Vagina (tissue), 2 donors: Measurements from ENCODE around the gene TSPYL6. TPM values are rescaled to one million over a fixed set of nuclear protein-coding genes. Genes with fewer than 3 reads are reported as not detected.

Source experiments
- DNase-seq, 2 donors: peaks; one replicate each; pipeline ENCODE4 v3.0.0-alpha.2; 2017; ENCODE audit errors: extremely low spot score in 2 of 2
- H3K27ac ChIP-seq: fragments of 200-600 bp; sonication (generic); one replicate; pipeline ENCODE4 v1.5.1; 2019
- H3K27me3 ChIP-seq: fragments of 200-600 bp; sonication (generic); one replicate; pipeline ENCODE4 v1.5.1; 2019
- H3K36me3 ChIP-seq, 2 donors: fragments of 200-600 bp; sonication (generic); one replicate each; pipeline ENCODE4 v1.5.1; 2017 to 2019
- H3K4me1 ChIP-seq: fragments of 200-600 bp; sonication (generic); one replicate; pipeline ENCODE4 v1.5.1; 2019
- H3K4me3 ChIP-seq, 2 donors: fragments of 200-600 bp; sonication (generic); 1 replicate in 1 of 2; 2 replicates in 1 of 2; pipeline ENCODE4 v1.5.1; 2016 to 2019
- H3K9me3 ChIP-seq: fragments of 200-600 bp; sonication (generic); one replicate; pipeline ENCODE4 v1.5.1; 2019
- CTCF ChIP-seq, 3 experiments: fragments of 450-650 bp in 2 of 3; fragments of 200-600 bp in 1 of 3; sonication (generic) in 1 of 3; IDR thresholded peaks; one replicate each; pipeline ENCODE4 v1.5.1; 2017 to 2019; ENCODE audit warnings: antibody characterized with exemption in 3 of 3, mild to moderate bottlenecking in 2 of 3, moderate library complexity in 2 of 3
- POLR2A ChIP-seq, 2 donors: fragments of 450-650 bp; IDR thresholded peaks; one replicate each; pipeline ENCODE4 v1.6.1; 2017; ENCODE audit warnings: antibody characterized with exemption in 2 of 2, mild to moderate bottlenecking in 2 of 2, moderate library complexity in 2 of 2
- POLR2AphosphoS5 ChIP-seq, 2 donors: sonication (generic); formaldehyde crosslinking; IDR thresholded peaks; one replicate each; pipeline ENCODE4 v1.9.0; 2017; ENCODE audit warnings: antibody characterized with exemption in 2 of 2, mild to moderate bottlenecking in 2 of 2, low read depth in 1 of 2; ENCODE audit not compliant: insufficient read depth in 1 of 2
- intact Hi-C: fragments of 100-400 bp; cut with DNase I; formaldehyde crosslinking; loops from one replicate; pipeline ENCODE4 v1.15.1; 2023
- total RNA-seq: library from RNA; depleted of rRNA; stranded (reverse); fragments of >200 nt; gene quantifications from one replicate; pipeline ENCODE4 v1.2.3, GENCODE V29; 2016

TSPYL6 gene
- total RNA-seq, 1 donor from 2014 or later = not detected

- Histone ChIP-seq H3K9me3 (no peaks in the 10 kb centered on the region), H3K27me3 (no peaks in the 10 kb centered on the region), H3K4me3 (no peak overlapping the region), H3K27ac (no peak overlapping the region), H3K36me3 (no peaks in the 10 kb centered on the region), H3K4me1 (no peaks in the 10 kb centered on the region)
- no peak for TF ChIP-seq POLR2A (IDR thresholded peaks at IDR 0.05)
- TF ChIP-seq CTCF (IDR thresholded peaks at IDR 0.05) = no peak
- TF ChIP-seq POLR2AphosphoS5 (IDR thresholded peaks at IDR 0.05; ENCODE audit: insufficient read depth in 1 of 2, low read depth in 1 of 2) = no peak
- intact Hi-C loops = no loop called here
- DNase-seq = no peak
Measured at GRCh38 chr2:54290356-54291025, 34.5 kb upstream of the TSPYL6 start.

- Histone ChIP-seq H3K27ac (no peak overlapping the region), H3K9me3 (no peaks in the 10 kb centered on the region), H3K36me3 (no peaks in the 10 kb centered on the region), H3K27me3 (no peaks in the 10 kb centered on the region), H3K4me3 (no peak overlapping the region), H3K4me1 (no peaks in the 10 kb centered on the region)
- TF ChIP-seq POLR2AphosphoS5 (IDR thresholded peaks at IDR 0.05; ENCODE audit: insufficient read depth in 1 of 2, low read depth in 1 of 2) (no peak), POLR2A (IDR thresholded peaks at IDR 0.05) (no peak), CTCF (IDR thresholded peaks at IDR 0.05) (no peak)
- intact Hi-C loops = no loop called here
- DNase-seq = no peak
Measured at GRCh38 chr2:54289917-54290316, 33.9 kb upstream of the TSPYL6 start.

- no peaks in the 10 kb centered on the region for H3K27me3 ChIP-seq
- TF ChIP-seq CTCF (IDR thresholded peaks at IDR 0.05) = no peak
- no peak for TF ChIP-seq POLR2AphosphoS5 (IDR thresholded peaks at IDR 0.05; ENCODE audit: insufficient read depth in 1 of 2, low read depth in 1 of 2)
- no peak for TF ChIP-seq POLR2A (IDR thresholded peaks at IDR 0.05)
- H3K9me3 ChIP-seq = no peaks in the 10 kb centered on the region
- no peak overlapping the region for H3K4me3 ChIP-seq
- H3K4me1 ChIP-seq = no peaks in the 10 kb centered on the region
- intact Hi-C loops = no loop called here
- DNase-seq = no peak
- H3K36me3 ChIP-seq = no peaks in the 10 kb centered on the region
- H3K27ac ChIP-seq = no peak overlapping the region
Measured at GRCh38 chr2:54287532-54287931, 31.5 kb upstream of the TSPYL6 start.

- intact Hi-C loops = no loop called here
- no peaks in the 10 kb centered on the region for H3K4me1 ChIP-seq
- TF ChIP-seq POLR2AphosphoS5 (IDR thresholded peaks at IDR 0.05; ENCODE audit: insufficient read depth in 1 of 2, low read depth in 1 of 2) (no peak), POLR2A (IDR thresholded peaks at IDR 0.05) (no peak), CTCF (IDR thresholded peaks at IDR 0.05) (no peak)
- no peaks in the 10 kb centered on the region for H3K27me3 ChIP-seq
- no peaks in the 10 kb centered on the region for H3K9me3 ChIP-seq
- no peak overlapping the region for H3K4me3 ChIP-seq
- H3K36me3 ChIP-seq = no peaks in the 10 kb centered on the region
- H3K27ac ChIP-seq = no peak overlapping the region
- no peak for DNase-seq
Measured at GRCh38 chr2:54285451-54285850, 29.4 kb upstream of the TSPYL6 start.

GRCh38 chr2:54284826-54285225, 28.8 kb upstream of the TSPYL6 start:
- no peak overlapping the region for H3K27ac ChIP-seq
- H3K36me3 ChIP-seq = no peaks in the 10 kb centered on the region
- no peaks in the 10 kb centered on the region for H3K9me3 ChIP-seq
- no peak overlapping the region for H3K4me3 ChIP-seq
- no peak for TF ChIP-seq POLR2AphosphoS5 (IDR thresholded peaks at IDR 0.05; ENCODE audit: insufficient read depth in 1 of 2, low read depth in 1 of 2)
- DNase-seq = no peak
- H3K4me1 ChIP-seq = no peaks in the 10 kb centered on the region
- no peaks in the 10 kb centered on the region for H3K27me3 ChIP-seq
- intact Hi-C loops = no loop called here
